Measurements from ENCODE around the gene PRDM12.

PRDM12 gene

GRCh38 chr9:130664251-130665028, at the start of gene PRDM12:
TSS of gene PRDM12 (plus strand) at chr9:130664594. CDS start at chr9:130664654, 60 bp downstream.
- DNase-seq, result no peak

GRCh38 chr9:130616451-130616850, 47.9 kb upstream of the PRDM12 start:
- DNase-seq, result no peak

- no peak for DNase-seq
Observed at GRCh38 chr9:130623466-130623865, 40.9 kb upstream of the PRDM12 start.

- DNase-seq, result no peak
Observed at GRCh38 chr9:130624154-130624553, 40.2 kb upstream of the PRDM12 start.

GRCh38 chr9:130626249-130626996, 38.0 kb upstream of the PRDM12 start:
- DNase-seq, result no peak

GRCh38 chr9:130627051-130627450, 37.3 kb upstream of the PRDM12 start:
- no peak for DNase-seq

- no peak for DNase-seq
Observed at GRCh38 chr9:130627896-130628792, 36.2 kb upstream of the PRDM12 start.

- DNase-seq, result no peak
Observed at GRCh38 chr9:130629443-130630070, 34.8 kb upstream of the PRDM12 start.

- no peak for DNase-seq
Observed at GRCh38 chr9:130630071-130630450, 34.3 kb upstream of the PRDM12 start.

GRCh38 chr9:130630506-130631330, 33.7 kb upstream of the PRDM12 start:
- no peak for DNase-seq

GRCh38 chr9:130631331-130632080, 32.9 kb upstream of the PRDM12 start:
- no peak for DNase-seq

GRCh38 chr9:130632081-130632710, 32.2 kb upstream of the PRDM12 start:
- DNase-seq, result no peak

- no peak for DNase-seq
Observed at GRCh38 chr9:130632841-130633240, 31.6 kb upstream of the PRDM12 start.

GRCh38 chr9:130633336-130634190, 30.8 kb upstream of the PRDM12 start:
- DNase-seq, result no peak

- DNase-seq, result no peak
Observed at GRCh38 chr9:130634191-130634768, 30.1 kb upstream of the PRDM12 start.

GRCh38 chr9:130634801-130635200, 29.6 kb upstream of the PRDM12 start:
- DNase-seq, result no peak

- DNase-seq, result no peak
Observed at GRCh38 chr9:130635306-130635705, 29.1 kb upstream of the PRDM12 start.

GRCh38 chr9:130635721-130636647, 28.4 kb upstream of the PRDM12 start:
- DNase-seq, result no peak
